LHCN-M2 (cell line): ENCODE data around the gene GPI. TPM values are rescaled to one million over a fixed set of nuclear protein-coding genes. Genes with fewer than 3 reads are reported as not detected.
"Not testable (repeated sequence)": the region's sequence is repeated elsewhere in the genome, so short reads cannot be mapped to it uniquely, and the experiment has no call there.

Experiments
- DNase-seq: peaks from one replicate; pipeline ENCODE4 v3.0.0-alpha.2; 2012; ENCODE audit warnings: low read depth
- total RNA-seq: library from RNA; depleted of rRNA; stranded (reverse); fragments of >200 nt; gene quantifications from 2 replicates; pipeline ENCODE4 v1.2.3, GENCODE V29; 2014

GPI gene
- total RNA-seq, 1 experiment from 2014 or later = 186 TPM

DNA sequence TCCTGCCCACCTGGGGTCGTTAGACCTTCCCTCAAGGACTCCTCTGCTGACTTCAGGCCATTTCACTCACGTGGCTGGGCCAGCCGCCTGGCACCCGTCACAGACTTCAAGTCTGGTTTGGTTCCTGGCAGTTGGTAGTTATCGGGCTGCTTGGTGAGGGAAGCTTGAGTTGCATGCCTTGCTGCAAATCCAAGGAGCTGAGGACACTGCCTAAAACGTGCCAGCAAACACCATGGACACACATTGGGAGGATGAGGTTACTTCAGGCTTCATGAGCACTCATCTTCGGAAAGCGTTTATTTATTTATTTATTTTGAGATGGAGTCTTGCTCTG lies 2.6 kb downstream of the GPI start:
- no peak for DNase-seq

GRCh38 chr19:34368338-34368737 lies 3.3 kb downstream of the GPI start:
- DNase-seq = no peak

DNA sequence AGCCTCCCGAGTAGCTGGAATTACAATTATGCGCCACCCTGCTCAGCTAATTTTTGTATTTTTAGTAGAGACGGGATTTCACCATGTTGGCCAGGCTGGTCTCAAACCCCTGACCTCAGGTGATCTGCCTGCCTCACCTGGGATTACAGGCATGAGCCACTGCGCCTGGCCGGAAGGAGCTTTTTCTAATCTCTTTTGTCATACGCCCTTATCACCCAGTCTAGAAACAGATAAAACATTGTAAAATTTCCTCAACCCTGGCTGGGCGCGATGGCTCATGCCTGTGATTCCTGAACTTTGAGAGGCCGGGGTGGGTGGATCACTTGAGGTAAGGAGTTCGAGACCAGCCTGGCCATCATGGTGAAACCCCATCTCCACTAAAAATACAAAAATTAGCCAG lies 4.2 kb downstream of the GPI start:
- not testable (repeated sequence) for DNase-seq

DNA sequence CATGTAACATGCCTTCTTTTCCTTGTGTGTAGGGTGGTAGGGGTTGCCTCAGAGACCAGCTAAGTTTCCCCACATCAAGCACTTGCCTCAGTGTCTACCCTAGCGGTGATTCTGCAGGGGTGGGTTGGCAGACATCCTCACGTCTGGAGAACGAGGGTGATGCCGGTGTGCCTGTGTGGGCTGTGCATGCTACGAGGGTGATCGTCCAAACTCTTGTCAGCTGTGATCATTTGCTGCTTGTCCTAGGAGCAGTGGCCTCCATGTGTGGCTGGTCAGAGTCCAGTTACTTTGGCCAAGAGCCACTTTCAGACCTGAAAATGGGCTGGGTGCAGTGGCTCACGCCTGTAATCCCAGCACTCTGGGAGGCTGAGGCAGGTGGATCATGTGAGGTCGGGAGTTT lies 5.1 kb downstream of the GPI start:
- no peak for DNase-seq

DNA sequence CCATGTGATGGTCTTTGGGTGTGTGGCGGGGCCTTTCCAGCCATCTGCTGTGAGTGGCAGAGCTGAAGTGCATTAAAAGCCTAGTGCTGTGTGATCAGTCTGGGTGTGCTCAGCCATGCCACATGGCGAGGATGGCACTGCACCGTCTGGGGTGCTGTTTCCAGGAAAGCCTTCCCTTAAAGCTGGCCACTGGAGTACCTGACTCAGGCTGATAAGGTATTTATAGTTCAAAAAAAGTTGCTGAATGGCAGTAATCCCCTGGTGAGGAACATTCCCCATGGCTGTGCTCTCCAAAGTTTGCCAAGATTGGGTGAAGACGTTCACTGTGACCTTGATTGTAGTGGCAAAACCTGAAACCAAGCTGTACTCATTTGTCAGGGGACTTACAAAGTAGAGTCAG lies 6.0 kb downstream of the GPI start:
- DNase-seq = no peak

DNA sequence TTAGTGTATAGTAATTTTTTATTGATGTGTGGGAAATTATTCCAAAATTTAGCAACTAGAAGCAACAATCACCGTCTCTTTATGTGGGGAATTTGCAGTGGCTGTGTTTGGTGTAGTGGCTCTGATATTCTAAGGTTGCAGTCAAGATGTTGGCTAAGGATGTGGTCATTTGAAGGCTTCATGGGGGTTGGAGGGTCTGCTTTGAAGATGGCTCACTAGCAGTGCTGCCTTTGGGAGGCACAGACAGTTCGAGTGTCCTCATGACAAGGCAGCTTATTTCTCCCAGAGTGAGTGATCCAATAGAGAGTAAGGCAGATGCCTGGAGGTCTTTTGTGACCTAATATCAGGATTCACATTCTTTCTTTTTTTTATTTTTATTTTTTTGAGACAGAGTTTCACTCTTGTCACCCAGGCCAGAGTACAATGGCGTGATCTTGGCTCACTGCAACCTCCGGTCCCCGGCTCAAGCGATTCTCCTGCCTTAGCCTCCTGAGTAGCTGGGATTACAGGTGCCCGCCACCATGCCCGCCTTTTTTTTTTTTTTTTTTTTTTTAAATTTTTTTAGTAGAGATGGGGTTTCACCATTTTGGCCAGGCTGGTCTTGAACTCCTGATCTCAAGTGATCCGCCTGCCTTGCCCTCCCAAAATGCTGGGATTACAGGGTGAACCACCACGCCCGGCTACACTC lies 8.7 kb downstream of the GPI start:
- DNase-seq = no peak

DNA sequence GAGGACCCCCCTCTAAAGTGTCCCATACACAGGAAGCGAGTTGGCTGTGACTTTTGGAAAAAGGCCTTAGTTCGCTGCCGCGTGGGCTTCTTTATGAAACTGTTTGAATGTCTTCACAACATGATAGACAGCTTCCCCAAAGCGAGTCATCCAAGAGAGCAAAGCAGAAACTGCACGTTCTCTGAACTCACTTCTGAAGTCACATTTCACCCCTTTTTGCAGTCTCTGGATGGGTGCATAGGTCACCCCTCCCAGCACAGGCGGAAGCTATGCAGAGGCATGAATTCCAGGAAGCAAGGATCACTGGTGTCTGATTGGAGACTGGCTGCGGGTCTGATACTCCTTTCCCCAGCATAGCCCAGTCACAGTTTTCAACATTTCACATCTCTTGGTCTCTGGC lies 10.6 kb downstream of the GPI start:
- DNase-seq = no peak

DNA sequence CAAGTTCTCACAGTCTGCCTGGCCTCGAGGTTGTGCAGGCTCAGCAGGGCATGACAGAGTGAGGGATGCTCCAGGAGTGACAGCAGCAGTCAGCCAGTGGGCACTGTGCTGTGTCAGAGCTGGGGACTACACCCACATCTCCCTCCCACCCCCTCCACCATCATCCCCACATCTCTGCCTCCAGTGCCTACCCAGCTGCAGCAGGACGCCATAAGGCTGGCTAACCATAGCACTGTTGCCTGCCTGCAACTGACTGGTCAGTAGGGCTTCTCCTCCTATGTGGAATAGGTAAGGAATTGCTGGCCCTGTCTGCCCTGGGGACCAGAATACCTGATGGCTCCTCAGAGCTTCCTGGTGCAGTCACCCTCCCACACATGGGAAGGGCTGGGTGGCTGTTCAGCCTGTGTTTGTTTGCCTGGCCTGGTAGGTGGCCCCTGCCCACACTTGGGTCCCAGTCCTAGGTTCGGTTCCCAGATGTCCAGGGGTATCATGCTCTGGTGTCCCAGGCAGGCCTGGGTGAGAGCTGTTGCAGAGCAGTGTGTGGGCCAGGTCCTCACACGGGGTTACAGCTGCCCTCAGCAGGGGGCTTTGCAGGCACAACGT lies 15.7 kb downstream of the GPI start:
- DNase-seq = no peak

GRCh38 chr19:34381399-34382251 lies 16.6 kb downstream of the GPI start:
- DNase-seq = no peak

GRCh38 chr19:34382471-34382870 lies 17.5 kb downstream of the GPI start:
- no peak for DNase-seq

- DNase-seq = no peak
These were observed 18.6 kb downstream of the GPI start for GRCh38 chr19:34383599-34383998.

DNA sequence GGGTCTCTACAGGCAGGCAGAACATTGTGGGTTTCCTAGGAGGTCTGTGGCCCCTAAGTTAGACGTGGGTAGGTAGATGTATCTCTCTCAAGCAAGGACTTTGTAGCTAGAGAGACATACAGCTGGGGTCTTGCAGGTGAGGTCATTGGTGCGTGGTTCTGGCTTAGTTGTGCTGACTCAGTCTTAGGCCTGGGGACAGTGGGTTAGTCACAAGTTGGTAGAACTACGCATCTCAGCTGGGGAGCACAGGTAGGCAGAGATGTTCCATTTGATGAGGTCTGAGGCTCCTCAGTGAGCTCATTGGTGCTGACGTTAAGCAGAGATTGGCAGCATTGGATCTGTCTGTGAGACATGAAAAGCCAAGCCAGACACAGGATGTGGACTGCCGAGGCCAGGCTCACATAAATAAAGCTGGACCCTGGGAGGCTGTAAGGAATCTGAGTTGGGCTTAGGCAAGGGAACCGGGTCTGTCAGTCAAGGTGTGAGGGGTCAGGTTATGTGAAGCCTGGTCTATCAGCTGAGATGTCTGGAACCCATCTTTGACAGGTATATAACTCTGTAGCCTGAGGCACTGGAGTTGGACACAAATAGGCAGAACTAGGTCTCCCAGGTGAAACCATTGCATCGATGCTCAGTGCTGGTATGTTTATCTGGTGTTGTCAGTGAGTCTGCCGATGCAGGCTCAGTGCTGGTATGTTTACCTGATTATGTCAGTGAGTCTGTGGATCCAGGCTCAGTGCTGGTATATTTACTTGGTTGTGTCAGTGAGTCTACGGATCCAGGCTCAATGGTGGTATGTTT lies 21.8 kb downstream of the GPI start:
- DNase-seq = no peak

GRCh38 chr19:34387446-34387810 lies 22.4 kb downstream of the GPI start:
- no peak for DNase-seq

- not testable (repeated sequence) for DNase-seq
These were observed 23.7 kb downstream of the GPI start for GRCh38 chr19:34388745-34389144.

- no peak for DNase-seq
These were observed 26.8 kb downstream of the GPI start for GRCh38 chr19:34391813-34392212.

- DNase-seq = no peak
These were observed 28.0 kb downstream of the GPI start for GRCh38 chr19:34393031-34393430.

GRCh38 chr19:34393629-34394028 lies 28.6 kb downstream of the GPI start:
- peak; percentile 98 for DNase-seq

DNA sequence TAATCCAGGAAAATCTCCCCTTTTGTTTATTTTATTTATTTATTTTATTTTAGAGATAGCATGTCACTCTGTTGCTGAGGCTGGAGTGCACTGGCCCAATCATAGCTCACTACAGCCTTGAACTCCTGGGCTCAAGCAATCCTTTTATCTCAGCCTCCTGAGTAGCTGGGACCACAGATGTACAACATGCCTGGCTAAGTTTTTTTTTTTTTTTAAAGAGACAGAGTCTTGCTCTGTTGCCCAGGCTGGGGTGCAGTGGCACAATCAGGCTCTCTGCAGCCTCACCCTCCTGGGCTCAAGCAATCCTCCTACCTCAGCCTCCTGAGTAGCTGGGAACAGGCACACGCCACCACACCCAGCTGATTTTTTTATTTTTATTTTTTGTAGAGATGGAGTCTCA lies 32.9 kb downstream of the GPI start:
- no peak for DNase-seq

DNA sequence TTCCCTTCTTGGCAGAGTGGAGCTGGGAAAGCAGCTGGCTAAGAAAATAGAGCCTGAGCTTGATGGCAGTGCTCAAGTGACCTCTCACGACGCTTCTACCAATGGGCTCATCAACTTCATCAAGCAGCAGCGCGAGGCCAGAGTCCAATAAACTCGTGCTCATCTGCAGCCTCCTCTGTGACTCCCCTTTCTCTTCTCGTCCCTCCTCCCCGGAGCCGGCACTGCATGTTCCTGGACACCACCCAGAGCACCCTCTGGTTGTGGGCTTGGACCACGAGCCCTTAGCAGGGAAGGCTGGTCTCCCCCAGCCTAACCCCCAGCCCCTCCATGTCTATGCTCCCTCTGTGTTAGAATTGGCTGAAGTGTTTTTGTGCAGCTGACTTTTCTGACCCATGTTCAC lies 34.9 kb downstream of the GPI start:
- DNase-seq = no peak

DNA sequence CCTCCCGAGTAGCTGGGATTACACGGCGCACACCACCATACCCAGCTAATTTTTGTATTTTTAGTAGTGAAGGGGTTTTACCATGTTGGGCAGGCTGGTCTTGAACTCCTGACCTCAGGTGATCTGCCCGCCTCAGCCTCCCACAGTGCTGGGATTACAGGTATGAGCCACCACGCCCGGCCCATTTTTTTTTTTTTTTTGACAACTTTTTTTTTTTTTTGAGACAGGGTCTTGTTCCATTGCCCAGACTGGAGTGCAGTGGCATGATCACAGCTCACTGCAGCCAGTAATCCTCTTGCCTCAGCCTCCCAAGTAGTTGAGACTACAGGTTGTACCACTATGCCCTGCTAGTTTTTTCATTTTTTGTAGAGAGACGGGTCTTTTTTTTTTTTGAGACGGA lies 35.8 kb downstream of the GPI start:
- DNase-seq = not testable (repeated sequence)

- no peak for DNase-seq
These were observed 37.1 kb downstream of the GPI start for GRCh38 chr19:34402074-34402600.

DNA sequence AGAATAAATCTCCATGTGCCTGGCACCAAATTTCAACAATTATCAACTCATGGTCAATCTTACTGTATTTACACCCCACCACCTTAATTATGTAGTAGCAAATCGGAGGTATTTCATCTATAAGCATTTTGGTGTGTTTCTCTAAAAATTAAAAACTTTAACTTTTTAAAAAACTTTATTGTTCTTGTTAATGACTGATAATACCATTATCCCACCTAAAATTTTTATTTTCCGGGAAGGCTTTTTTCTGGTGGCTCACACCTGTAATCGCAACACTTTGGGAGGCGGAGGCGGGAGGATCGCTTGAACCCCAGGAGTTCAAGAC lies 38.8 kb downstream of the GPI start:
- DNase-seq = no peak
